ENCODE measurements around the gene PXT1.
A peak's percentile ranks its signal among the peaks of the same experiment; 100 is the strongest.
"Not testable (repeated sequence)": the region's sequence is repeated elsewhere in the genome, so short reads cannot be mapped to it uniquely, and the experiment has no call there.

The PXT1 gene

GRCh38 chr6:36413489-36414480 lies 28.9 kb downstream of the PXT1 start:
- in situ Hi-C loops (cut with HindIII; ENCODE audit: low pct_ligation_motif_present, low pct_unique_long_range_greater_than_20kb, low sequenced_read_pairs), result no loop called here
- DNase-seq, result no peak

DNA sequence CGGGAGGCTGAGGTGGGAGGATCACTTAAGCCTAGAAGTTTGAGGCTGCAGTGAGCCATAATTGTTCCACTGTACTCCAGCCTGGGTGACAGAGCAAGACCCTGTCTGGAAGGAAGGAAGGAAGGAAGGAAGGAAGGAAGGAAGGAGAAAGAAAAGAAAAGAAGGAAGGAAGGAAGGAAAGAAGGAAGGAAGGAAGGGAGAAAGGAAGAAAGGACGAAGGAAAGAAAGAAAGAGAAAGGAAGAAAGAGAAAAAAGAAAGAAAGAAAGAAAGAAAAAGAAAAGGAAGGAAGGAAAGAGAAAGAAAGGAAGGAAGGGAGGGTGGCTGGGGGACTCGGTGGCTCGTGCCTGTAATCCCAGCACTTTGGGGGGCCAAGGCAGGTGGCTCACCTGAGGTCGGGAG lies 32.9 kb downstream of the PXT1 start:
- in situ Hi-C loops (cut with HindIII; ENCODE audit: low pct_ligation_motif_present, low pct_unique_long_range_greater_than_20kb, low sequenced_read_pairs); DNase-seq: not testable (repeated sequence)

- no peak for DNase-seq
- in situ Hi-C loops (cut with HindIII; ENCODE audit: low pct_ligation_motif_present, low pct_unique_long_range_greater_than_20kb, low sequenced_read_pairs), result no loop called here
Measured at GRCh38 chr6:36404164-36404563, 38.5 kb downstream of the PXT1 start.

GRCh38 chr6:36402481-36402880 lies 40.2 kb downstream of the PXT1 start:
- in situ Hi-C loops (cut with HindIII; ENCODE audit: low pct_ligation_motif_present, low pct_unique_long_range_greater_than_20kb, low sequenced_read_pairs), result no loop called here
- no peak for DNase-seq

DNA sequence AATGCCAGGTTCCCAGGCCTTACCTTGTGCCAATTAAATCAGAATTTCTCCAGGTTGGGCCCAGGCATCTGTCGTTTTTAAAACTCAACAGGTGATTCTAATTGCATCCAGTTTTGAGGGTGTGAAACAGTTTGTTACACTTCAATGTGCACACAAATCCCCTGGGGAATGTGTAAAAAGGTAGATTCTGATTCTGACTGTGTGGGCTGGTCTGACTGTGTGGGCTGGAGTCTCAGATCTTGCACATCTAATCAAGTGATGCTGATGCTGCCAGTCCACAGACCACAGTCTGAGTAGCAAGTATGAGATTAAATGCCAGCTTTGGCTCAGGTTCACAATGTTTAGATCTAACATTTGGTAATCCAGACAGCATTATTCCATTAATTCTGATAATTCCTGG lies 42.7 kb downstream of the PXT1 start:
- in situ Hi-C loops (cut with HindIII; ENCODE audit: low pct_ligation_motif_present, low pct_unique_long_range_greater_than_20kb, low sequenced_read_pairs), result no loop called here
- DNase-seq, result no peak

DNA sequence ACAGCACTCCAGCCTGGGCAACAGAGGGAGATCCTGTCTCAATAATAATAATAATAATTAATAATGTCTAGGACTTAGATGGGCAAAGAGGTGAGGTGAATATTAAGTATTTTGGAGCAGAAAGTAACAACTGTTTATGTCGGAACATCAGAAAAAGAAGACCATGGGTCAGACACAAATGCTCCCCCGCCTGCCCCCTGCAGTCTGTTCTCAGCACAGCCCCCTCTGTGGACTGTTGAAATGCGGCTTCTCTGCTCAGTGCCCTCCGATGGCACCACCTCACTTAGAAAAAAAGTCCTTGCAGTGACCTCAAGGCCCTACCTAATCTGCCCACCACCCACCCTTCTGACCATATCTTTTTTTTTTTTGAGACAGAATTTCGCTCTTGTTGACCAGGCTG lies 50.0 kb downstream of the PXT1 start:
- no peak for DNase-seq
- in situ Hi-C loops (cut with HindIII; ENCODE audit: low pct_ligation_motif_present, low pct_unique_long_range_greater_than_20kb, low sequenced_read_pairs), result no loop called here

- DNase-seq, result no peak
- in situ Hi-C loops (cut with HindIII; ENCODE audit: low pct_ligation_motif_present, low pct_unique_long_range_greater_than_20kb, low sequenced_read_pairs), result no loop called here
Measured at GRCh38 chr6:36389353-36389752, 53.3 kb downstream of the PXT1 start.

DNA sequence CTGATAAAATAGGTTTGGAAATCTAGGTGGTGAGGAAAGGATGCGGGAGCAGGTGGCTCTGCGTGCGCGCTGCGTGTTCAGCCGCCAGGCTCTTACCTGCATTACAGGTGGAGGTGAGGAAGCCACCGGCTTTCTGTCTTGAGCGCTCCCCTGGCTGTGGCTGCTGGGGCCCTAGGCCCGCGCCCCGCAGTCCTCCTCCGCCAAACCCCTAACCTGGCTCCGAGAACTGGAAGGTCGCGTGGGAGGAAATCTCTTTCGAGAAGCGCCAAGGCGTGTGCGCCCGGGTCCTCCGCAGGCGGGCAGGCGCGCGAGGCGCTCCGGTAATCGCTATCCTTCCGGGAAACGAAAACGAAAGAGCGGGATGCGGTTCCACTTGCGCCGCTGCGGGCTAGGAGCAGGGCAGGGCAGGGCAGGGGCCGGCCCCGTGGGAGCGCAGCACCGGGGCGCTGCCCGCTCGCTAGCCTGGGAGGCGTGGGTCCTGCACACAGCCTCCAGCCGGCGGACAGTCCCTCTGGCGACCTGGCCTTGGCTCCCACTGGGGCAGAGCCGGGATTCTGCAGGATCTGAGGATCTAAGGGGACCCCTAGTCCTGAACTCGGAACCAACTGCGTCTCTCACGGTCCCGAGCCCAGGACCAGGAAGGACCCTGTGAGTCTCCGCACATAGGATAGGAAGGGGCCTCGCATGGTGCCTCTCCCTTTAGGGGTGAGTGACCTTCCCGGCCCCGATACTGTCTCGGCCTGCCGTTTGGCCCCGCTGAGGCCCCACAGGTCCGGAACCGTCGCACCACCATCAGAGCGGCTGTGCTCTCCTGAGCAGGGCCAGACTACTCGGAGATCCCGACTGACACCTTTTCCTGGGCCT lies 55.0 kb downstream of the PXT1 start, which contains the start of gene ETV7:
TSS of gene ETV7 (minus strand) at position 230 of the 864 bp plus-strand sequence. CDS start at position 102, 128 bp downstream.
- DNase-seq, result peak; percentile 47
- in situ Hi-C loops (cut with HindIII; ENCODE audit: low pct_ligation_motif_present, low pct_unique_long_range_greater_than_20kb, low sequenced_read_pairs), result no loop called here

- in situ Hi-C loops (cut with HindIII; ENCODE audit: low pct_ligation_motif_present, low pct_unique_long_range_greater_than_20kb, low sequenced_read_pairs), result no loop called here
- peak; percentile 54 for DNase-seq
Measured at GRCh38 chr6:36386495-36387439, 55.9 kb downstream of the PXT1 start.

GRCh38 chr6:36384095-36384494 lies 58.6 kb downstream of the PXT1 start:
- in situ Hi-C loops (cut with HindIII; ENCODE audit: low pct_ligation_motif_present, low pct_unique_long_range_greater_than_20kb, low sequenced_read_pairs), result no loop called here
- DNase-seq, result no peak

GRCh38 chr6:36383606-36384005 lies 59.0 kb downstream of the PXT1 start:
- in situ Hi-C loops (cut with HindIII; ENCODE audit: low pct_ligation_motif_present, low pct_unique_long_range_greater_than_20kb, low sequenced_read_pairs), result no loop called here
- no peak for DNase-seq

GRCh38 chr6:36382976-36383375 lies 59.7 kb downstream of the PXT1 start:
- in situ Hi-C loops (cut with HindIII; ENCODE audit: low pct_ligation_motif_present, low pct_unique_long_range_greater_than_20kb, low sequenced_read_pairs), result no loop called here
- DNase-seq, result no peak

- in situ Hi-C loops (cut with HindIII; ENCODE audit: low pct_ligation_motif_present, low pct_unique_long_range_greater_than_20kb, low sequenced_read_pairs), result no loop called here
Measured at GRCh38 chr6:36381502-36382389, 60.9 kb downstream of the PXT1 start.

DNA sequence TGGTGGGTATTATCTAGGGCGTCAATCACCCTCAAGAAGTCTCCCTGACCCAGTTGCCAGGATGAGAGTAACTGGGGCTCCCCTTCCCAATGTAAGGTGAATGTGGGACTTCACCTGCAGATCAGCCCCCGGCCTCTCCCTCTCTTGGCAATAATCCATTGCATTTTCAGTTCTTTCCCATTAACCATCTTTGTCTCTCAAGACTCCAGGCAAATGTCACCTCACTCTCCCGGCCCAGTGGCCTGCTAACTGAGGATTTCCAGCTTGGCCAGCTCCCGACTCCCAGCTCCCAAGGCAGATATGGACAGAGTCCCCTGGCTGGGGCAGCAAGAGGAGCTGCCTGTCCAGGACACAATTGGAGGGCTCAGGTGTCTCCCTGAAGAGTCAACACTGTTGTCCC lies 62.5 kb downstream of the PXT1 start:
- no peak for DNase-seq
- in situ Hi-C loops (cut with HindIII; ENCODE audit: low pct_ligation_motif_present, low pct_unique_long_range_greater_than_20kb, low sequenced_read_pairs), result no loop called here

More at GRCh38 chr6:36381502-36382389, 60.9 kb downstream of the PXT1 start:
- DNase-seq, result no peak

GRCh38 chr6:36378936-36379335 lies 63.7 kb downstream of the PXT1 start:
- no peak for DNase-seq
- in situ Hi-C loops (cut with HindIII; ENCODE audit: low pct_ligation_motif_present, low pct_unique_long_range_greater_than_20kb, low sequenced_read_pairs), result no loop called here

DNA sequence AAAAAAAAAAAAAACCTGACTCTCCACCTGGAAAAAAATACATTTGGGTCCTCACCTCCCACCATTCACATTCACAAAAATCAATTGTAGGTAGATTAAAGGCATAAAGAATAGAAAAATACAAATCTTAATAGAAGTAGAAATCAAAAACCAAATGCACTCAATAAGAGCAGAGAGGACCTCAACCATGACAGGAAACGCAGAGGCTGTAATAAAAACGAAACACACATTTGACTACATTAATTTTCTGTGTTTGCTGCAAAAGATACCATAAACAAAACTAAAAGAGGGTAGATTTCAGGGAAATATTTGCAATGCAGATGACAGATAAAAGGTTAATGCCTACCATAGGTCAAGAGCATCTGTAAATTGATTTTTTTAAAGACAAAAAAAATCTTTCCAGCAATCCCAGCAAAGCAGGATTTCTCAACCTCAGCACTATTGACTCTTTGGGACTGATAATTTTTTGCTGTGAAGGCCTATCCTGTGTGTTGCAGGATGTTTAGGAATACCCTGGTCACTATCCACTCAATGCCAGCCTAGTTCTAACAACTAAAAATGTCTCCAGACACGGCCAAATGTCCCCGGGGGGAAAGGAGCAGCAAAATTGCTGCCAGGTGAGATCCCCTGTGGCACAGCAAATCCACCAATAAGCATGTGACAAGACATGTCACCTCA lies 64.3 kb downstream of the PXT1 start:
- in situ Hi-C loops (cut with HindIII; ENCODE audit: low pct_ligation_motif_present, low pct_unique_long_range_greater_than_20kb, low sequenced_read_pairs), result no loop called here
- no peak for DNase-seq

GRCh38 chr6:36377594-36377993 lies 65.1 kb downstream of the PXT1 start:
- DNase-seq, result no peak
- in situ Hi-C loops (cut with HindIII; ENCODE audit: low pct_ligation_motif_present, low pct_unique_long_range_greater_than_20kb, low sequenced_read_pairs), result no loop called here

All from ACHN (cell line).